K562 (cell line): ENCODE data around the gene AIF1. TPM values are rescaled to one million over a fixed set of nuclear protein-coding genes. Genes with fewer than 3 reads are reported as not detected.

Experiments
- CC2D1A ChIP-seq: fragments of 450-650 bp; IDR thresholded peaks from 2 replicates; pipeline ENCODE4 v1.6.1; 2017; ENCODE audit warnings: mild to moderate bottlenecking
- DIDO1 ChIP-seq: fragments of 450-650 bp; IDR thresholded peaks from 2 replicates; pipeline ENCODE4 v1.6.1; 2016; ENCODE audit warnings: low read depth, missing biosample characterization, missing genetic modification characterization
- DPF2 ChIP-seq: fragments of 450-650 bp; IDR thresholded peaks from 2 replicates; pipeline ENCODE4 v1.6.1; 2016
- ESRRB ChIP-seq: fragments of 250-450 bp; sonication (Bioruptor Pico); IDR thresholded peaks from 2 replicates; pipeline ENCODE4 v1.5.0; 2020; ENCODE audit warnings: mild to moderate bottlenecking, moderate library complexity, borderline replicate concordance
- GABPB2 ChIP-seq: fragments of 250-450 bp; sonication (Bioruptor Pico); conservative IDR thresholded peaks from 2 replicates; pipeline ENCODE4 v1.5.1; 2021; ENCODE audit warnings: mild to moderate bottlenecking
- JUN ChIP-seq, 2 experiments: sonication (generic) in 1 of 2; formaldehyde crosslinking in 1 of 2; IDR thresholded peaks; 2 replicates each; pipeline versions ENCODE4 v1.6.1 to v1.8.0; 2012 to 2022; ENCODE audit warnings: borderline replicate concordance in 2 of 2, mild to moderate bottlenecking in 2 of 2, improper control_type of control experiment in 1 of 2, low read depth in 1 of 2, low read length in 1 of 2, missing genetic modification reagents in 1 of 2
- KAT7 ChIP-seq: sonication (generic); formaldehyde crosslinking; IDR thresholded peaks from 2 replicates; pipeline ENCODE4 v1.8.0; 2022; ENCODE audit warnings: missing genetic modification reagents, mild to moderate bottlenecking, borderline replicate concordance
- MCM7 ChIP-seq, 2 experiments: fragments of 450-650 bp; IDR thresholded peaks; 2 replicates each; pipeline ENCODE4 v1.6.1; 2016 to 2018
- NCOA4 ChIP-seq: fragments of 450-650 bp; IDR thresholded peaks from 2 replicates; pipeline ENCODE4 v1.6.1; 2018; ENCODE audit warnings: mild to moderate bottlenecking; ENCODE audit not compliant: partially characterized antibody
- NR2C1 ChIP-seq, 2 experiments: fragments of 450-650 bp; IDR thresholded peaks; 2 replicates each; pipeline ENCODE4 v1.6.1; 2017; ENCODE audit warnings: mild to moderate bottlenecking in 2 of 2, antibody characterized with exemption in 1 of 2, inconsistent platforms in 1 of 2, missing compliant biosample characterization in 1 of 2, missing genetic modification characterization in 1 of 2
- RHOXF2B ChIP-seq: fragments of 250-450 bp; sonication (Bioruptor Pico); conservative IDR thresholded peaks from 2 replicates; pipeline ENCODE4 v1.5.1; 2021
- RUNX1 ChIP-seq: sonication (generic); IDR thresholded peaks from 2 replicates; pipeline ENCODE4 v1.6.1; 2016; ENCODE audit warnings: antibody characterized with exemption, low read depth
- SAFB ChIP-seq: fragments of 200-400 bp; formaldehyde crosslinking; IDR thresholded peaks from 2 replicates; pipeline ENCODE4 v1.6.1; 2017; ENCODE audit warnings: low read depth, low read length, borderline replicate concordance
- SP1 ChIP-seq: sonication (generic); formaldehyde crosslinking; IDR thresholded peaks from 2 replicates; pipeline ENCODE4 v1.8.1; 2022; ENCODE audit warnings: mild to moderate bottlenecking, missing genetic modification reagents
- TSC22D4 ChIP-seq: fragments of 450-650 bp; IDR thresholded peaks from 2 replicates; pipeline ENCODE4 v1.6.1; 2016; ENCODE audit warnings: missing genetic modification characterization, missing biosample characterization, control low read depth
- WHSC1 ChIP-seq: IDR thresholded peaks from one replicate; pipeline ENCODE4 v1.6.1; 2012; ENCODE audit warnings: low read length, control low read depth, inconsistent platforms
- ZBTB17 ChIP-seq: fragments of 450-650 bp; formaldehyde crosslinking; IDR thresholded peaks from 2 replicates; pipeline ENCODE4 v1.4.0; 2020; ENCODE audit warnings: mild to moderate bottlenecking
- ZNF134 ChIP-seq: fragments of 250-450 bp; sonication (Bioruptor Pico); conservative IDR thresholded peaks from 2 replicates; pipeline ENCODE4 v1.4.0; 2020
- ZNF140 ChIP-seq: fragments of 250-450 bp; sonication (Bioruptor Pico); IDR thresholded peaks from 2 replicates; pipeline ENCODE4 v1.8.0; 2021; ENCODE audit warnings: moderate library complexity, mild to moderate bottlenecking, inconsistent platforms
- ZNF239 ChIP-seq: fragments of 250-450 bp; sonication (Bioruptor Pico); IDR thresholded peaks from 2 replicates; pipeline ENCODE4 v1.4.0; 2020; ENCODE audit warnings: mild to moderate bottlenecking
- ZNF324 ChIP-seq: fragments of 250-450 bp; sonication (Bioruptor Pico); IDR thresholded peaks from 2 replicates; pipeline ENCODE4 v1.4.0; 2020; ENCODE audit warnings: mild to moderate bottlenecking
- polyA plus RNA-seq, 8 experiments: library from polyadenylated mRNA; depleted of rRNA in 4 of 8; stranded (reverse) in 5 of 8; unstranded in 3 of 8; fragments of >200 nt; fragmentation: Nextera tagmentation in 2 of 8; fragmentation: Illumina TruSeq in 1 of 8; extraction: Ambion mirVana in 2 of 8; extraction: Trizol in 1 of 8; gene quantifications; 2 replicates each; pipeline versions ENCODE4 v1.2.1 to v1.2.3, GENCODE V29; 2011 to 2014; ENCODE audit warnings: inconsistent platforms in 1 of 8, missing spikeins in 1 of 8
- total RNA-seq, 7 experiments: library from RNA; depleted of rRNA in 6 of 7; stranded (reverse); fragments of >200 nt in 6 of 7; fragmentation: Illumina TruSeq in 2 of 7; extraction: Trizol in 2 of 7; gene quantifications; 2 replicates each; pipeline versions ENCODE4 v1.2.1 to v1.2.3, GENCODE V29; 2011 to 2021; ENCODE audit warnings: low replicate concordance in 1 of 7
- TF ChIP-seq, protein P1 (sequence below): sonication (generic); formaldehyde crosslinking; IDR thresholded peaks from 2 replicates; pipeline ENCODE4 v1.8.0; 2022; ENCODE audit warnings: mild to moderate bottlenecking, missing genetic modification reagents
- TF ChIP-seq, protein P2 (sequence below): fragments of 250-450 bp; sonication (Bioruptor Pico); IDR thresholded peaks from 2 replicates; pipeline ENCODE4 v1.4.0; 2020

AIF1 gene
- total and polyA plus RNA-seq, 9 of the 15 experiments (the other 6 are each of a cell fraction or from before 2014, with no cell fraction given), result 9.4 to 33.4 (median 19.4) TPM

DNA sequence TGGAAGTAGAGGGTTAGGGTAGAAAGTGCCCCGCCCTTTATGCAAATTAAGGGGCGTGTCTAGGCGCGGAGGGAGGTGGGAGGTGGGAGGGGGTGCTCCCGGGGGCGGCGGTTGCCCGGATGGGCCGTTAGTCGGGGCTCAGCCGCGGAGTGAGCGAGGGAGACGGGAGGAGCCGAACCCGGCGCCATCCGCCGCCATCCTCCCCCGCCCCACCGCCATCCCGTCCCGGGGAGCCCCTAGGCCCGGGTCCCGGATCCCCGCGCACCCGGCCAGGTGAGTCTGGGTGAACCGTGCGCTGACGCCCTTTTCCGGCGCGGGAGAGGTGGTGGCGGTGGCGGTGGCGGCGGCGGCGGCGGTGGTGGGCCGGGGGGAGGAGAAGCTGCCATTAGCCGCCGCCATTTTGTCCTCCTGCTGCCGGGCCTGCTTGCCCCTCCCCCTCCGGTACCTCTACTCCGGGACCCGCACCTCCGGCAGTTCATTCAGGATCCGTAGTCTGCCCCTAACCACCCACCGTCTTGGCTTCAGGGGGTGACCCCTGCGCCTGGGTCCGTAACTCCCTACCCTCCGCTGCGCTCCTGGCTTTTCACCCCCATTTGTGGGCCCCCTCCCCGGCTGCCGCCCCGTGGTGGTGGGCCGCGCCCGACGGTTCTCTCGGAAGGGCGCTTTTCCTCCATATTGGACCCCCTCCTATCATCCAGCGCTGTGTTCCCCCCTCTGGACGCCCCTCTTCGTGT is 5.7 kb downstream of the AIF1 start, which contains the start of gene PRRC2A (continued):
- TF ChIP-seq MCM7 (IDR thresholded peaks at IDR 0.05) (no peak), DIDO1 (tag) (no peak), SP1 (peak; percentile 2; the same call in 1 of the 2 replicates), RUNX1 (no peak), KAT7 (peak; percentile 78), DPF2 (0 out of 2 replicates have a peak, but pooled peaks have one; percentile 42), CC2D1A (no peak), ZNF324 (CRISPR knock-in tag) (no peak), RHOXF2B (CRISPR knock-in tag) (no peak), TSC22D4 (tag) (no peak), ZNF134 (CRISPR knock-in tag) (peak; percentile 72), ZNF140 (CRISPR knock-in tag) (no peak), GABPB2 (peak; percentile 71; the same call in 1 of the 2 replicates), WHSC1 (no peak), ZNF239 (CRISPR knock-in tag) (no peak; the same call in 1 of the 2 replicates), NCOA4 (no peak), JUN (IDR thresholded peaks at IDR 0.05; ENCODE audit: borderline replicate concordance, low read depth, low read length) (no peak), JUN (CRISPR knock-in tag; IDR thresholded peaks at IDR 0.05; ENCODE audit: borderline replicate concordance) (peak; percentile 58; the same call in 1 of the 2 replicates), SAFB (no peak), ESRRB (CRISPR knock-in tag) (0 out of 2 replicates have a peak, but pooled peaks have one; percentile 57), ZBTB17 (CRISPR knock-in tag) (peak; percentile 67; the same call in 1 of the 2 replicates), NR2C1 (IDR thresholded peaks at IDR 0.05) (peak; percentile 52), NR2C1 (tag; IDR thresholded peaks at IDR 0.05) (peak; percentile 60; the same call in 1 of the 2 replicates)
- TF ChIP-seq, protein P1, sequence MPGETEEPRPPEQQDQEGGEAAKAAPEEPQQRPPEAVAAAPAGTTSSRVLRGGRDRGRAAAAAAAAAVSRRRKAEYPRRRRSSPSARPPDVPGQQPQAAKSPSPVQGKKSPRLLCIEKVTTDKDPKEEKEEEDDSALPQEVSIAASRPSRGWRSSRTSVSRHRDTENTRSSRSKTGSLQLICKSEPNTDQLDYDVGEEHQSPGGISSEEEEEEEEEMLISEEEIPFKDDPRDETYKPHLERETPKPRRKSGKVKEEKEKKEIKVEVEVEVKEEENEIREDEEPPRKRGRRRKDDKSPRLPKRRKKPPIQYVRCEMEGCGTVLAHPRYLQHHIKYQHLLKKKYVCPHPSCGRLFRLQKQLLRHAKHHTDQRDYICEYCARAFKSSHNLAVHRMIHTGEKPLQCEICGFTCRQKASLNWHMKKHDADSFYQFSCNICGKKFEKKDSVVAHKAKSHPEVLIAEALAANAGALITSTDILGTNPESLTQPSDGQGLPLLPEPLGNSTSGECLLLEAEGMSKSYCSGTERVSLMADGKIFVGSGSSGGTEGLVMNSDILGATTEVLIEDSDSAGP (CRISPR knock-in tag), result 0 out of 2 replicates have a peak, but pooled peaks have one; percentile 34
- TF ChIP-seq, protein P2, sequence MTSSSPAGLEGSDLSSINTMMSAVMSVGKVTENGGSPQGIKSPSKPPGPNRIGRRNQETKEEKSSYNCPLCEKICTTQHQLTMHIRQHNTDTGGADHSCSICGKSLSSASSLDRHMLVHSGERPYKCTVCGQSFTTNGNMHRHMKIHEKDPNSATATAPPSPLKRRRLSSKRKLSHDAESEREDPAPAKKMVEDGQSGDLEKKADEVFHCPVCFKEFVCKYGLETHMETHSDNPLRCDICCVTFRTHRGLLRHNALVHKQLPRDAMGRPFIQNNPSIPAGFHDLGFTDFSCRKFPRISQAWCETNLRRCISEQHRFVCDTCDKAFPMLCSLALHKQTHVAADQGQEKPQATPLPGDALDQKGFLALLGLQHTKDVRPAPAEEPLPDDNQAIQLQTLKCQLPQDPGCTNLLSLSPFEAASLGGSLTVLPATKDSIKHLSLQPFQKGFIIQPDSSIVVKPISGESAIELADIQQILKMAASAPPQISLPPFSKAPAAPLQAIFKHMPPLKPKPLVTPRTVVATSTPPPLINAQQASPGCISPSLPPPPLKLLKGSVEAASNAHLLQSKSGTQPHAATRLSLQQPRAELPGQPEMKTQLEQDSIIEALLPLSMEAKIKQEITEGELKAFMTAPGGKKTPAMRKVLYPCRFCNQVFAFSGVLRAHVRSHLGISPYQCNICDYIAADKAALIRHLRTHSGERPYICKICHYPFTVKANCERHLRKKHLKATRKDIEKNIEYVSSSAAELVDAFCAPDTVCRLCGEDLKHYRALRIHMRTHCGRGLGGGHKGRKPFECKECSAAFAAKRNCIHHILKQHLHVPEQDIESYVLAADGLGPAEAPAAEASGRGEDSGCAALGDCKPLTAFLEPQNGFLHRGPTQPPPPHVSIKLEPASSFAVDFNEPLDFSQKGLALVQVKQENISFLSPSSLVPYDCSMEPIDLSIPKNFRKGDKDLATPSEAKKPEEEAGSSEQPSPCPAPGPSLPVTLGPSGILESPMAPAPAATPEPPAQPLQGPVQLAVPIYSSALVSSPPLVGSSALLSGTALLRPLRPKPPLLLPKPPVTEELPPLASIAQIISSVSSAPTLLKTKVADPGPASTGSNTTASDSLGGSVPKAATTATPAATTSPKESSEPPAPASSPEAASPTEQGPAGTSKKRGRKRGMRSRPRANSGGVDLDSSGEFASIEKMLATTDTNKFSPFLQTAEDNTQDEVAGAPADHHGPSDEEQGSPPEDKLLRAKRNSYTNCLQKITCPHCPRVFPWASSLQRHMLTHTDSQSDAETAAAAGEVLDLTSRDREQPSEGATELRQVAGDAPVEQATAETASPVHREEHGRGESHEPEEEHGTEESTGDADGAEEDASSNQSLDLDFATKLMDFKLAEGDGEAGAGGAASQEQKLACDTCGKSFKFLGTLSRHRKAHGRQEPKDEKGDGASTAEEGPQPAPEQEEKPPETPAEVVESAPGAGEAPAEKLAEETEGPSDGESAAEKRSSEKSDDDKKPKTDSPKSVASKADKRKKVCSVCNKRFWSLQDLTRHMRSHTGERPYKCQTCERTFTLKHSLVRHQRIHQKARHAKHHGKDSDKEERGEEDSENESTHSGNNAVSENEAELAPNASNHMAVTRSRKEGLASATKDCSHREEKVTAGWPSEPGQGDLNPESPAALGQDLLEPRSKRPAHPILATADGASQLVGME, result peak; percentile 9; the same call in 1 of the 2 replicates
